ENCODE data around the gene PHETA1. TPM values are rescaled to one million over a fixed set of nuclear protein-coding genes. Genes with fewer than 3 reads are reported as not detected.

Gene PHETA1
- total RNA-seq, 1 donor from 2014 or later = 31.3 TPM

- Mint-ChIP-seq H3K4me3 (ENCODE audit: low read depth) (peak overlapping the region; percentile 86), H3K9me3 (ENCODE audit: low read depth) (no peaks in the 10 kb centered on the region), H3K36me3 (ENCODE audit: insufficient read depth) (peaks cover 8% of the 10 kb centered on the region), H3K27ac (no peak overlapping the region), H3K27me3 (peaks cover 10% of the 10 kb centered on the region), H3K4me1 (ENCODE audit: low read depth) (peaks cover 16% of the 10 kb centered on the region)
- no peak for TF ChIP-seq CTCF (IDR thresholded peaks at IDR 0.05; ENCODE audit: unreplicated experiment)
- no peak for DNase-seq (ENCODE audit: low spot score, unreplicated experiment)
These were observed 763 bp upstream of the PHETA1 start for GRCh38 chr12:111369496-111370220.

- peak overlapping the region; percentile 91 for H3K27ac Mint-ChIP-seq
- TF ChIP-seq CTCF (IDR thresholded peaks at IDR 0.05; ENCODE audit: unreplicated experiment) = no peak
- DNase-seq (ENCODE audit: low spot score, unreplicated experiment) = no peak
- no peaks in the 10 kb centered on the region for H3K9me3 Mint-ChIP-seq (ENCODE audit: low read depth)
- H3K27me3 Mint-ChIP-seq = peaks cover 10% of the 10 kb centered on the region
- H3K4me1 Mint-ChIP-seq (ENCODE audit: low read depth) = peaks cover 16% of the 10 kb centered on the region
- H3K4me3 Mint-ChIP-seq (ENCODE audit: low read depth) = peak overlapping the region; percentile 86
- peaks cover 12% of the 10 kb centered on the region for H3K36me3 Mint-ChIP-seq (ENCODE audit: insufficient read depth)
These were observed 556 bp downstream of the PHETA1 start for GRCh38 chr12:111368291-111368787.

GRCh38 chr12:111367661-111368221, 1.2 kb downstream of the PHETA1 start:
- TF ChIP-seq CTCF (IDR thresholded peaks at IDR 0.05; ENCODE audit: unreplicated experiment) = no peak
- Mint-ChIP-seq H3K36me3 (ENCODE audit: insufficient read depth) (peaks cover 12% of the 10 kb centered on the region), H3K4me1 (ENCODE audit: low read depth) (peaks cover 16% of the 10 kb centered on the region), H3K27me3 (peaks cover 5% of the 10 kb centered on the region), H3K27ac (peak overlapping the region; percentile 91), H3K4me3 (ENCODE audit: low read depth) (peak overlapping the region; percentile 86), H3K9me3 (ENCODE audit: low read depth) (no peaks in the 10 kb centered on the region)
- no peak for DNase-seq (ENCODE audit: low spot score, unreplicated experiment)

- Mint-ChIP-seq H3K4me3 (ENCODE audit: low read depth) (peak overlapping the region; percentile 47), H3K27ac (peak overlapping the region; percentile 23)
These were observed 2.3 kb downstream of the PHETA1 start for GRCh38 chr12:111366583-111366982.

More at GRCh38 chr12:111366583-111366982, 2.3 kb downstream of the PHETA1 start:
- Mint-ChIP-seq H3K9me3 (ENCODE audit: low read depth) (no peaks in the 10 kb centered on the region), H3K36me3 (ENCODE audit: insufficient read depth) (peaks cover 14% of the 10 kb centered on the region), H3K4me1 (ENCODE audit: low read depth) (peaks cover 19% of the 10 kb centered on the region), H3K27me3 (peaks cover 5% of the 10 kb centered on the region)
- TF ChIP-seq CTCF (IDR thresholded peaks at IDR 0.05; ENCODE audit: unreplicated experiment) = no peak
- no peak for DNase-seq (ENCODE audit: low spot score, unreplicated experiment)
